COLO668 (cell line): Measurements from ENCODE around the gene SHC2.
"Not testable (repeated sequence)": the region's sequence is repeated elsewhere in the genome, so short reads cannot be mapped to it uniquely, and the experiment has no call there.

Source experiments
- DNase-seq: peaks from one replicate; lab custom pipeline; 2025; ENCODE audit not compliant: unreplicated experiment; lab: John Stamatoyannopoulos, UW

SHC2 gene

DNA sequence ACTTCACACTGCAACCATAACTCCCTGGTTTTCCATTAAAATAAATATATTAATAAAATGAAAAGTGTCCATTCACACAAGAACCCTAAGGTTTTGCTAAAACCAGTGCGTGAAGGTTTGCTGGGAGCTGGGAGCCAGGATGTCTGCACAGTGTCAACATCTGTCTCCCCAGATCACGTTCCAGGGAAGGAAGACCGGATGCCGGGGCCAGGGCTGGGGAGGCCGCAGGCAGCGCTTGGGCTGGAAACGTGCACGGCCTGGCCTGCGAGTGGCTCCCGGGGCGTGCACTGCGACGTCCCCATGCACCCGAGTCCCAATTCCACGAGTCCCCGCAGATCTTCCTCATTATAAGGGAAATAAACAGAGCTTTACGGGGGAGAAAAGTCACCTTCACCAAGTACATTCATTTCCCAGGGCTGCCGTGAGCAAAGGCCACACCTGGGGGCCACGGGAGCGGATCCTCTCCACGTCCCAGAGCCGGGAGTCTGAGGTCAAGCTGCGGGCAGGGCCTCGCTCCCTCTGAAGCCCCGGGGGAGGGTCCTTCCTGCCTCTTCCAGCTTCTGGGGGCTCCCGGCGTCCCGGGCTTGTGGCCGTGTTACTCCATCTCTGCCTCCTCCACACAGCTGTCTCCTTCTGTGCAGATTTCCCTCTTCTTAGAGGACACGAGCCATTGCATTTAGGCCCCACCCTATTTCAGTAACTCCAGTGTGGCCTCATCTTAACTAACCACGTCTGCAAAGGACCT is 12.8 kb downstream of the SHC2 start:
- DNase-seq = no peak

GRCh38 chr19:447064-447426 is 13.8 kb downstream of the SHC2 start:
- no peak for DNase-seq

- DNase-seq = no peak
Measured at GRCh38 chr19:444677-445210, 16.1 kb downstream of the SHC2 start.

DNA sequence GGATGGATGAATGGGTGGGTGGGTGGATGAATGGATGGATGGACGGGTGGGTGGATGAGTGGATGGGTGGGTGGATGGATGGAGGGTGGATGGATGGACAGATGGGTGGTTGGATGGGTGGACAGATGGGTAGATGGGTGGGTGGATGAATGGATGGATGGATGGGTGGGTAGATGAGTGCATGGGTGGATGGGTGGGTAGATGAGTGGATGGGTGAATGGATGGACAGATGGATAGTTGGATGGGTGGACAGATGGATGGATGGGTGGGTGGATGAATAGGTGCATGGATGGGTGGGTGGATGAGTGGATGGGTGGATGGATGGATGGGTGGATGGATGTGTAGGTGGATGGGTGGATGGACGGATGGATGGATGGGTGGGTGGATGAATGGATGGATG is 17.8 kb downstream of the SHC2 start:
- no peak for DNase-seq

DNA sequence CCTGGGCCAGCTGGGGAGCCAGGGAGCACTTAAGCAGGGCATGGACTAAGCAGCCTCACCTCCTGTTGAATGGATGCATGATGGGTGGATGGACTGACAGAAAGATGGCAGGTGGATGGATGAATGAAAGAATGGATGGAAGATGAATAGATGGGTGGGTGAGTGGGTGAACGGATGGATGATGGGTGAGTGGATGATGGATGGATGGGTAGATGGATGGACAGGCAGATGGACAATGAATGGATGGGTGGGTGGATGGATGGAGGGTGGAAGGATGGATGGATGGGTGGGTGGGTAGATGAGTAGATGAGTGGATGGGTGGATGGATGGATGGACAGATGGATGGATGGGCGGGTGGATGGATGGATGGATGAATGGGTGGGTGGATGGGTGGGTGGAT is 18.7 kb downstream of the SHC2 start:
- no peak for DNase-seq

- no peak for DNase-seq
Measured at GRCh38 chr19:441213-441836, 19.5 kb downstream of the SHC2 start.

DNA sequence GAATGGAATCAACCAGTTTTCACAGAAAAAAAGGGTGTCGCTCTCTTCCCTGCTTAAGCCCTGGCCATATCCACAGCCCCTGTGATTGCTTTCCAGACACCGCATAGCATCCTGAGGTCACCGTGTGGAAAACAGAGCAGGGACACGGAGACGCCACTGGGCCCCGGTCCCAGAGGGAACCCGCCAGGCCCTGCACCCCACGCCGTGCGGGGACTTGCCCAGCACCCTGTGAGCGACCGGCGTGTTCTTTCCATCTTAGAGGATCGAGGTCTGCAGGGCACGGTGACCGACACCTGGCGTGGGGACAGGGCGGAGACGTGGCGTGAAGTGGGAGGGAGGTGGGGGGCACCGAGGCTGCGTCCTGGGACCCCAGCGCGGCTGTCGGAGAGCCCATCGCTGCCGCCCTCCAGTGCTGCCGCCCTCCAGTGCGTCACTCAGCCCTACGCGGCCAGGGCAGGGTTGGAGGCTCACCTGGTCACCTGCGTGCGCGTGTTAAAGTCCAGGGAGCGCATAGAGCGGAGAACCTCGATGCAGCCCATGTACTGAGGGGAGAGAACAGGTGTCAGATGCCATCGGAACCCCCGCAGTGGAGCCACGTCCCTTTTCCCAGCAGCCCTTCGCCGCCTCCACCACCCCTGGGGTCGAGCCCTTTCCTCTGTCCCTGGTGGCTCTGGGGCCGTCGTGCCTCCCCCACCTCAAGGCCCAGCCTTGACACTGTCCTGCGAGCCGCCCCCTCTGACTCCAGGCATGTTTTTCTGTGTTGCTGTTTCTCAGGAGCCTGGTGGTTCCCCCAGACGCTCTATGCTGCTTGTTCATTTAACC is 20.2 kb downstream of the SHC2 start:
- no peak for DNase-seq

DNA sequence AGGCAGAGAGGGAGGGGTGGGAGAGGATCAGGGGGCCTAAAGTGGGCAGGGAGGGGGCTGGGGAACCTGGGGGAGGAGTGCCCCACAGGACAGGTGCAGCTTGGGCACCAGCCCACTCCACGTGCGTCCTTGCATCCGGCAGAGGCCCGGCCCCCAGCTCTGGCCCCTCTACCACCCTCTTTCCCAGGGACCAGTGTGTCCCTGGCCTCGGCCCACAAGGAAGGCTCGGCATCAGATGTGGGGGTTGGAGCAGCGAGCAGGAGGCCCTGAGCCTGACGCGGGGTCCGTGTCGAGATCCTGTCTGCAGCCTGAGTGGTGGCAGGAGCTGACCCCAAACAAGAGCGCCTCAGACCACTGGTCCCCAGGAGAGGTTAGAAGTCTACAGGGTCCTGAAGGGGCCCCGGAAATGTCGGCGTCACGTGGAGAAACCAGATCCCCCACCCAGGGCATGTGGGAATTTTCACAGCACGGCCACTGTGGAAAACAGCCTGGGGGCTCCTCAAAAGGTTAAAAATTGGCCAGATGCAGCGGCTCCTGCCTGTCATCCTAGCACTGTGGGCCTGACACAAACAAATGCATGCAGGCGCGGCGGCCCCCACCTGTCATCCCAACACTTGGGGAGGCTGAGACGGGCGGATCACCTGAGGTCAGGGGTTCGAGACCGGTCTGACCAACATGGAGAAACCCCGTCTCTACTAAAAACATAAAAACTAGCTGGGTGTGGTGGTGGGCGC is 21.5 kb downstream of the SHC2 start:
- DNase-seq = no peak

- DNase-seq = no peak
Measured at GRCh38 chr19:438416-438958, 22.3 kb downstream of the SHC2 start.

DNA sequence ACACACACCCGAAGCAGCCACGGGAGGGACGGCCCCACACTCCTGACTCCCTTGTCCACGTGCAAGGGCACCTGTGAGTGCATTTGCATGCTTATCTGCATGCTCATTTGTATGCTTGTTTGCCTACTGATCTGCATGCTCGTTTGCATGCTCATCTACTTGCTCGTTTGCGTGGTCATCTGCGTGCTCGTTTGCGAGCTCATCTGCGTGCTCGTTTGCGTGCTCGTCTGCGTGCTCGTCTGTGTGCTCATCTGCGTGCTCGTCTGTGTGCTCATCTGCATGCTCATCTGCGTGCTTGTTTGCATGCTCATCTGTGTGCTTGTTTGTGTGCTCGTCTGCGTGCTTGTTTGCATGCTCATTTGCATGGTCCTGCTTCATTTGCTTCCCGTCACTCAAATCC is 23.8 kb downstream of the SHC2 start:
- DNase-seq = no peak

DNA sequence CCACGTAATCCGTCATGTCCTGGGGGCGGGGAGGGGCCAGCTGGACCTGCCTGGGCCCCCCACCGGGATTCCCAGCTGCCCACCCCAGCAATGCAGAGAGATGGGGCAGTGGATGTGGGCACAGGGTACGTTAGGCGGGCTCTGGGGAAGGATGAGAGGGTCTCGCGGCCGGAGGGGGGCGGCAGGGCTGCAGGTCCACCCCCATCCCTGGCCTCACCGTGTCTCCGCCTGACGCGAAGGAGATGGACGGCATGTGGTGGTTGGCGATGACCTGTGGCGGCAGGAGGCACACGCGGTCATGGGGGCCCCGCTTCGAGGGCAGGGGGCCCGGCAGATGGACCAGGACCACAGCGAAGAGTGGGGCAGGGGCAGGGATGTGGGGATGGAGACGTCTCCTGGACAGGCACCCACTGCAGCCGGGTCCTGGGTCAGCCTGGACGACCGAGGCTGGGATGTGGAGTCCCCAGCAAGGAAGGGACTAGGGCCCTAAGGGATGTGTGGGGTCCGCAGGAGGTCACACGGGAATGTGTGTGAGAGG is 24.4 kb downstream of the SHC2 start:
- no peak for DNase-seq

GRCh38 chr19:435707-436412 is 25.0 kb downstream of the SHC2 start:
- no peak for DNase-seq

GRCh38 chr19:435056-435706 is 25.7 kb downstream of the SHC2 start:
- no peak for DNase-seq

- no peak for DNase-seq
Measured at GRCh38 chr19:434152-434960, 26.5 kb downstream of the SHC2 start.

GRCh38 chr19:430701-431100 is 30.1 kb downstream of the SHC2 start:
- DNase-seq = no peak

DNA sequence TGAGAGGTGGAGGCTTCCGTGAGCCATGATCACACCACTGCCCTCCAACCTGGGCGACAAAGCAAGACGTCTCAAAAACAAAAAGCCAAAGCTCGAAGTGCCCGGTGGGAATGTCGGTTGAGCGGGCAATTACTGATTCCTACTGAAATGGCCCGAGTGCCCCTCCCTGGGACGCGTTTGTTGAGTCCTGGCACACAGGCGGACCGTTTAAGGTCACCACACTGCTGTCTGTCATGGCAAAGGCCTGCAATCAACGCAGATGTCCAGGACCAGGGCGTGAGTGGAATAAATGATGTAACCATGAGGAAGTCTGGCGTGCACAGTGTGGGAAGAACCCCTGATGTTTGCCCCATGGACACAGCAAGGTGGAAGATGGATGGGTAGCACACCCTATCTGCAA is 32.7 kb downstream of the SHC2 start:
- DNase-seq = no peak

DNA sequence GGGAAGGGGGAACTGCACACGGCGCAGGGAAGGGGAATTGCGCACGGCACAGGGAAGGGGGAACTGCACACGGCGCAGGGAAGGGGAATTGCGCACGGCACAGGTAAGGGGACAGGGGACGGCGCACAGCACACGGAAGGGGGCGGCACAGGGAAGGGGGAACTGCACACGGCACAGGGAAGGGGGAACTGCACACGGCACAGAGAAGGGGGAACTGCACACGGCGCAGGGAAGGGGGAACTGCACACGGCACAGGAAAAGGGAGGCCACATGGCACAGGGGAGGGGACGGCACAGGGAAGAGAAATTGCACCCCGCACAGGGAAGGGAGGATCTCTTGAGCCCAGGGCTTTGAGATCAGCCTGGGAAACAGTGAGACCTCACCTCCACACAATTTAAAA is 33.2 kb downstream of the SHC2 start:
- DNase-seq = not testable (repeated sequence)

DNA sequence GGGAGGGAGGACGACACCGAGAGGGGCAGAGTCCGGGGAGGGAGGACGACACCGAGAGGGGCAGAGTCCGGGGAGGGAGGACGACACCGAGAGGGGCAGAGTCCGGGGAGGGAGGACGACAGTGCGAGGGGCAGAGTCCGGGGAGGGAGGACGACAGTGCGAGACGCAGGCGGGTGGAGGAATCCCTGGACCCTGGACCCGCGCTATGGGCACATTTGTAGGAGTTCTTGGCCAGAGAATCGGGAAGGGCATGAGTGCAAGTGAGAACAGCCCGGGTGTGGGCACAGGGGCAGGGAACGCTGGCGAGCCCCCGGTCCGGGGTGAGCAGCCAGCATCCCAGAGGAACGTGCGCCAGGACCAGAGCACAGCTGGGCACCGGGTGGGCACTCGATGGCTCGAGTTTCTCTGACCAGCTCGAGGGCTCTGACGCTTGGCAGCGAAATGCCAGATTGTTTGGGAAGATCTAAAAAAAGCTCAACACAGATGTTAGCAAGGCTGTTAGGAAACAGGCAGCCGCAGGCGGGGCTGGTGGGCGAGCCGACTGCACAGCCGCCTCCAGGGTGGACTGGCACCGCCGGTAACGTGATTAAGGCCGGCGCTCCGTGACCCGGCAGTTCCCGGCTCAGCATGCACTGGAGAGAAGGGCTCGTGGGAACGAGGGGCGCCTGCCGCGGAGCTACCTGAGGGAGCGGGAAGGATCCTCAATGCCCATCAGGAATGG is 33.9 kb downstream of the SHC2 start:
- DNase-seq = no peak
